ENCODE results near the gene B4GALNT3.

The B4GALNT3 gene

DNA sequence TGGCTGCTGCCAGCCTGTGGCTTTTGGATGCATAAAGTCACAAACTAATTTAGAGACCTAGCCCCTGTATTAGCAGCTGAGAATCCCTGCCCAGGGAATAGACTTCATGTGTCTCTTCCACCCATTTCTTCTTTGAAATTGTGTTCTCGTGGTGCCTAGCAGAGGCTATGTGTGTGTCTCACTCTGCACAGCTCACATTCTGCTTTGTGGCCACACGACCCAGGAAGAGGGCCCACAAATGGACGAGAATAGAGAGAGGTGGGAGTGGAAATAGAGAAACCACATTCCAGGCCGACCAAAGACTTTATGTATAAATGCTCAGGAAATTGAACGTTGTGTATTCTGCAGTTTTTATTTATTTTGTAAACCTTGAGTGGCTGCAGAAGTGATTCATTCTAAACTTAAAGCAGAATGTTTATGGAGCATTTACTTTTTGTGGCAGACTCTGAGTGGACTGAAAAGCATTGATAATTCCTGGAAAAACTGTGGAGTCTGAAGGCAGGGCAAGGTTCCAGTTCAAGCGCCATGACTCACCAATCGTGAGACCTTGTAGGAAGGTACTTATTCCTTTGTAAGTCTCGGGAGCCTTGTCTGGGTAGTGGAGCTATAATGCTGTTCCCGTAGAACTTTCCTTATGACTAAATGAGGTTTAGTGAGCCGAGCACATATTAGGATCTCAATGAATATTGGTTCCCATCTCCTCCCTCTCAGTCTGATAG, 9.1 kb downstream of the B4GALNT3 start:
- DNase-seq, result no peak

DNA sequence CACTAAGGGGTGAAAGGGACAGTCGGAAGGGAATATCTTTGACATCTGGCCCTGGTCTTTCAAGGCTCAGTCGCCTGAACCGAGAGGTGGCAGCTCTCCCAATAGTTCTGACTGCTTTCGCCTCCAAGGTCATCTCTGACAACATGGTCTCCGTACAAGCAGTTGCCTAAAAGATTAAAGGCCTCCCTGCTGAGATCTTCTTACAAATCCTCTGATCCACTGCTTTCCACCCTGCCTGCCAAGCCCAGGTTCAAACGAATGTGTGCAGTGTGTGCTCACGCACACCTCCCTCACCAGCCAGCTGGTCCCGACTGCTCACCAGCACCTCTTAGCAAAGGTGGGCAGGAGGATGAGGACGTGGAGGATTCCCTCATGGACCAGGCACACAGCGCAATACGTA, 10.4 kb downstream of the B4GALNT3 start:
- DNase-seq, result no peak

DNA sequence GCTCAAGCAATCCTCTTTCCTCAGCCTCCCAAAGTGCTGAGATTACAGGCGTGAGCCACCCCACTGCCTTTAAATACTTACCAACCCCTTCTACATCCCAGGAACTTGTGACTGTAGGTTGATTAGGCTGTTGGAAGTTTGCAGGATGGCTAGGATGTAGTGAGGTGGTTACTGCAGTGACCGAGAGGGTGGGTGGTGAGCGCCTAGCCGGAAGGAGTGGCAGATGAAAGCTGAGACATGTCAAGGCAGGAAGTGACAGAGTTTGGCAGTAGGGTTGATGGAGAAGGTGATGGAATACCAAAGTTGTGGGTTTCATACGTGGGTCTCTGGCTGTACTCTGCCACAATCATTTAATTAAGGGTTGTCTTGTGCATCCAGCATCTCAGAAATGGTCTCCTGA, 13.5 kb downstream of the B4GALNT3 start:
- DNase-seq, result no peak

DNA sequence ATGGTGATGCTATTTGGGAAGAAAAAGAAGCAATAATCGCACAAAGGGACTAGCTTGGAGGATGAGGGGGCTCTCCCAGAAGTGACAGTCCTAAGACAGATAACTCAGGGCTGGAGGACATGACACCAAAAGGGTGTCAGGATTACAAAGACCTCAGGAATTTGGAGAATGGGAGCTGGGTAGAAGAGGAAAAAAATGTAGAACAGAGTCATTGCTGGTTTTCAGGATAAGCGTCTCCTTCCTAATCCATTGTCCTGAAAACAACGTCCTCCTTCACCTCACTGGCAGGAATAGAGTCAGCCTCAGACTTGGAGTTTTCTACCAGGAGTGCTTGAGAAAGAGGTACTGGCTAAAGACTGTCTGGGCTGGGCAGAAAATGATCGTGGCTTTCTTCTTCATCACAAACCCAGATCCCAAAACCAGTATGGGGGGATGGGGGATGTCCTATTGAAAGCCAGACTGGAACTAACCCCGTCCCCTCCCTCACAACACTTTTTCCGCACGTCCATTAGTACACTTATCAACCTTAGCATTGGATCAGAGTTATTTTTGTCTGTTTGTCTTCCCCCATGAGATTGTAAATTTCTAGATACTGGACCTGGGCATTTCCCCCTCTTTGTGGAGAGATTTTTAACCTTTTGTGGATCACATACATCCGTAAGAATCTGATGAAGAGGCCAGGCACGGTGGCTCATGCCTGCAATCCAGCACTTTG, 14.3 kb downstream of the B4GALNT3 start:
- DNase-seq, result no peak

DNA sequence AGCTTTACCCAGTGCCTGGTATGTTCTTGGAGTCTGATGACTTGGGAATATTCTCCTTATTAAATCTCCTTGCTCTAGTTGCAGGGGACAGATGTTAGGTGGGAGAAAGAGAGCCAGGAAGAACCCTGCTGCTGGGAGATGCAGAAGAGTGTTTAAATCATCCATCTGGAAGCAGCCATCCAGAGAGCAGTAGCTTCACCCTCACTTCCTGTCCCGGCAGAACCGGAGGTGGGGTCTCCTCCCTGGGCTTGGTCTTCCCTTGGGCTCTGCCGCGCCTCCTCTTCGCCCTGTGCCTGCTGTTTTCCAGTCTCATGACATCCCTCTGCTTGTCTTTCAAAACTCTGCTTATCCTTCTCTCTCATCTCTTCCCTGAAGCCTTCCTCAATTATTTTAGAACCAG, 15.5 kb downstream of the B4GALNT3 start:
- DNase-seq, result no peak

DNA sequence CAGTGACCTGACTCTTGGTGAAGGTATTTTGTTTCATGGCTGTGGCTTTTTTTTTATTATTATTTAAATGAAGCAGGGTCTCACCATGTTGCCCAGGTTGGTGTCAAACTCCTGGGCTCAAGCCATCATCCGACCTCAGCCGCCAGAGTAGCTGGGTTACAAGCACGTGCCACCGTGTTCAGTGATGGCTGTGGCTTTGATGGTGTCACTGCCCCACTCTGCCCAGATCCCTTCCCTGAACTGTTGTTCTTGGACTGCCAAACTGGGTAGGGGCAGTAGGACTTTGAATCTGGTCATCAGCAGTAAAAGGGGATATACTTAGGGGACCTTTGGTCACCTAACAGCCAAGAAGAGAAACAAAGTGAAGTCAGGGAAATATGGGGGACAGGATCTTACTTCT, 19.4 kb downstream of the B4GALNT3 start:
- no peak for DNase-seq

DNA sequence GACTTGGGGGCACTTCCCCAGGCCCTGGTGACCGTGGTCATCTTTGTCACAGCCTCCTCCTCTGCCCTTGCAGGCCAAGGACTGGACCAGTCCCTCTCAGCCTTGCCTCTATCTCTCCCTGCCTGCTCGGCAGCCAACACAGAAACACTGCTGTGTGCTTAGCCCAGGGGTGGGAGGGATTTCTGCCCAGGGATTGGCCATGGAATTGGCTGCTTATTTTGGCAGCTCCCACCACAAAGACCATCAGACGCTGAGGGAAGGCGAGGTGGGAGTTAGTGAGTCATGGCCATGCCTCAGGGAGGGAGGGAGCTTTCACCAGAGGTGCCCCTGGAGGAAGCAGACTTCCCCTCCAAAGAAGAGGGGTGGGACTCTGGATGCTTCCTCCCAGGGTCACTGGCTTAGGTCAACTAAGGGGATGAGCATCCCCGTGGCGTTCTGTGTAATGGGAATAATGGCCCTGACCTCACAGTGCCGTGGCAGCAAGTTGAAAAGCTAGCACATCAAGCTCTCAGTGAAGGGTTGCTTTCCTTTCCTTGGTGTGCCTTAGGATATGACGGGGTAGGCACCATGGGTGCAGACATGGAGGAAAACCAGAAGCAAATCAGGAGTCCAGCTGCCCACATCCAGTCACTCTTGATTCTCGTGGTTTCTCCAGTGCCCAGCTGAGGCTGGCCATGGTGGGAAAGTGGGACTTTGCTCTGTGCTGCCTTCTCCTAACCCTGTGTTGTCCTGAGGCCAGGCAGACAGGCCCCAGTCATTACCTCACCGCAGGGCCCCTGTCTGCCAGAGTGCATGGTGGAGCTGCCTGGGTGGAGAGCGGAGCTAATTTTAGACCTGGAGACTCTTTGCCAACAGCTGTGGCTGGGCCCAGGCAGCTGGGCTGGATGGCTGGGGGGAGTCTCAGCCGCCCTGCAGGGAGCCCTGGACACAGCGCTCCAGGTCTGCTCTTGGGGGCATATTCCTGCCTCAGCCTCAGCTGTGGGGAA, 21.4 kb downstream of the B4GALNT3 start:
- DNase-seq, result no peak

DNA sequence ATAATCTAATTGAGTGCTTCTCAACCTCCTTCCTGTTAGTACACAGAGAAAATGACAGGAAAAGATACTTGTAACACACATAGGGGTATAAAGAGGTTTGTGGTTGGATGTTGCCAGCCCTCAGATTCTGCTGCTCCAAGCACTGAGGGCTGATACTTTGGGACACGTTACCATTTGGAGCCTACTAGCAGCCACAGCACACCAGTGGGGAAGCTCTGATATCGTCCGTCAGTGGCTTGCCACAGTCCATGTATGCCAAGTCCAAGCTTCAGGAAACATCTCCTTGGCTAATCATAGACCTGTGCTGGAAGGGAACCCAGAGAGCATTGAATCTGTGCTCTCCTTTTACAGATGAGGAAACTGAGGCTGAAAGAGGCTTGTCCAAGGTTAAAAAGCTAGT, 22.3 kb downstream of the B4GALNT3 start:
- DNase-seq, result no peak

DNA sequence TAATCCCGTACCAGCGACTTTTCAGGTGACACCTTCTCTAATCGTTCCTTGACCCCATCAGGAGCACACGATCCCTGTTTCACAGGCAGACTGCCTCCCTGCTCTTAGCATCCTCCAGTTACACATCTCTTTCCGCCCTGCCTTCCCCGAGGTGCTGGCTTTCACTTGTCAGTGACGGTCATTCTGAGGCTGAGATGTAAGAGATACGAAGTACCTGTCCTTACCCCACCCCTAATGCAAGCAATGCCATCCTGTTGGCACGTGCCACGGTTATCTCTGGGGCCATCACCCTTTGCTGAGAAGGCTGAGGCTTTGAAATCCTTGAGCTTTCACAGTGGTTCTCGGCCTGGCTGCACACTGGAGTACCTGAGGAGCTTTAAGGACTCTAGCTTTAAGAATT, 24.4 kb downstream of the B4GALNT3 start:
- DNase-seq, result no peak

DNA sequence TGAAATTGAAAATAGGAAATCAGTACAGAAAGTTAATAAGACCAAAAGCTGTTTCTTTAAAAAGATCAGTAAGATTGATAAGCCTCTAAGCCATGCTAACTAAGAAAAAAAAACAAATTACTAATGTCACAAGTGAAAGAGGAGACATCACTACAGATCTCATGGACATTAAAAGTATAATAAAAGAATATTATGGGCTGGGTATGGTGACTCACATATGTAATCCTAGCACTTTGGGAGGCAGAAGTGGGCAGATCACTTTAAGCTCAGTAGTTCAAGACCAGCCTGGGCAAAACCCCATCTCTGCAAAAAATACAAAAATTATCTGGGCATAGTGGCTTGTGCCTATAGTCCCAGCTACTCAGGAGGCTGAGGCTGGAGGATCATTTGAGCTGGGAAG, 30.5 kb downstream of the B4GALNT3 start:
- DNase-seq, result no peak

DNA sequence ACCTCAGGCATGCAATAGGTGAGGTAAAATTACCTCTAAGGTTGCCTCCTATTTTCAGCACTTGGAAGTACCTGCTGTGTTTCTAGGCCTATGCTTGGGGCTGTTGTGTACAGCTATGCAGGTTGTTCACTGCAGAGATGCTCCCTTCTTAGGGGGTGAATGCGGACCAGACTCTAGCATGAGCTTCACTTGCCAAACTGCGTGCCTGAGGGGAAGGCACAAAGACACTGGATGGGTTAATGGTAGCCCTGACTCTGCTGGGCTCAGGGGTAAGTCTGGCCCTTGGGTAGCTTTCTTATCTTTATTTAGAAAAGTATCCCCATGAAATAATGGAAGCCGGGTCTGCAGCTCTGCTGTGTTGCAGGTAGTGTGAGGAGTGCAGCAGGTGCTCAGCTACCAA, 35.7 kb downstream of the B4GALNT3 start:
- no peak for DNase-seq

DNA sequence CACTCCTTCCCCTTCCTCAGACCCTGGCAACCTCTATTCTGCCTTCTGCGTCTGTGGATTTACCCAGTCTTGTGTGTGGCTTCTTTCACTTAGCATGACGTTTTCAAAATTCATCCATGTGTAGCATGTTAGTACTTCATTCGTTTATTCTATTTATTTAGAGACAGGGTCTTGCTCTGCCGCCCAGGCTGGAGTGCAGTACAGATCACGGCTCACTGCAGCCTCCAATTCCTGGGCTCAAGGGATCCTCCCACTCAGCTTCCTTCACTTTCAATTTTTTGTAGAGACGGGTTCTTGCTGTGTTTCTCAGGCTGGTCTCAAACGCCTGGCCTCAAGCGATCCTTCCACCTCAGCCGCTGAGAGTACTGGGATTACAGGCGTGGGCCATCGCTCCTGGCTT, 37.0 kb downstream of the B4GALNT3 start:
- DNase-seq, result no peak

DNA sequence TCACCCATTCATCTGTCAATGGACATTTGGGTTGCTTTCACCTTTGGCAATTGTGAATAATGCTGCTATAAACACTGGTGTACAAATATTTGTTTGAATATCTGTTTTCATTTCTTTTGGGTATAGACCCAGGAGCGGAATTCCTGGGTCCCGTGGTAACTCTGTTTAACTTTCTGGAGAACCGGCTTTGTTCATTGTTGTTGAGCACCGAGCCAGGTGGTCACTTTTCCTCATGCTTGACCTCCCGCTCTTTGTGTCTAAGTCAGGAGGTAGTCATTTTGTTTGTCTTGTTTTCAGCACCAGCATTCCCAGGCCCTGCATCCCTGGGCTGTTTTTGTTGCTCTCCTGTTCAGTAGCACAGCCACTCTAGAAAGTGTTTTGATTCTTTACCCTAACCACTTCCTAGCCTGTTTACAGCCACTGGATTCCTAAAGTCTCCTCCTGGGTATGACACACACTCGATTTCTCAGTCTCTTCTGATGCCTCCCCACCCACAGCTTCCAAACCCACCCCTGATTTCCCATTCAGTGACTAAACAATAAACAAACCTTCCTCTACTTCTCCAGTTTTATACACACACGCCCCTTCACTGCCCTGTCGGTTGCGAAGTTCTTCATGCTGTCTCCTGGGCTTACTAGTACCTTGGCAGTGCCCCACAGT, 37.9 kb downstream of the B4GALNT3 start:
- DNase-seq, result no peak

DNA sequence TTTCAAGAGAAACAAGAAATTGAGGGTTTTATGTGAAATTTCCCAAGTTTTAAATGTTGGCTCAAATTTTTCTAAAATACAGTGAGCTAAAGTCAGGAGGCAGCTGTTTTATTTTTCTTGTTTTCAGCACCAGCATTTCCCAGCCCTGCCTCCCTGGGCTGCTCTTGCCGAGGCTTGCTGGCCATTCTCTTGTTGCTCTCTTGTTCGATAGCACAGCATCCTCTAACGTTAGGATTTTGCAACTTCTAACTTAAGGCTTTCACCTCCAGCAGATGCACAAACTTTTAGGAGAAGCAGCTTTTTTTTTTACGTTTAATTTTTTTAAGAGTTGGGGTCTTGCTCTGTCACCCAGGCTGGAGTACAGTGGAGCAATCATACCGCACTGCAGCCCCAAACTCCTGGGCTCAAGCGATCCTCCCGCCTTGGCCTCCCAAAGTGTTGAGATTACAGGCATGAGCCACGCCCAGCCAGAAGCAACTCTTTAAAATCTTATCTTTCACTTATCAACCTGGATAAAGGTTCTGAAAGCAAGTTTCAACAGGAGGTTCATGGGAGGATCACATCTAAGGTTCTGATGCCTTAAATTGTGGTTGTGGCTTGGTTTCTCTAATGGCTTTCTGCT, 40.2 kb downstream of the B4GALNT3 start:
- no peak for DNase-seq

DNA sequence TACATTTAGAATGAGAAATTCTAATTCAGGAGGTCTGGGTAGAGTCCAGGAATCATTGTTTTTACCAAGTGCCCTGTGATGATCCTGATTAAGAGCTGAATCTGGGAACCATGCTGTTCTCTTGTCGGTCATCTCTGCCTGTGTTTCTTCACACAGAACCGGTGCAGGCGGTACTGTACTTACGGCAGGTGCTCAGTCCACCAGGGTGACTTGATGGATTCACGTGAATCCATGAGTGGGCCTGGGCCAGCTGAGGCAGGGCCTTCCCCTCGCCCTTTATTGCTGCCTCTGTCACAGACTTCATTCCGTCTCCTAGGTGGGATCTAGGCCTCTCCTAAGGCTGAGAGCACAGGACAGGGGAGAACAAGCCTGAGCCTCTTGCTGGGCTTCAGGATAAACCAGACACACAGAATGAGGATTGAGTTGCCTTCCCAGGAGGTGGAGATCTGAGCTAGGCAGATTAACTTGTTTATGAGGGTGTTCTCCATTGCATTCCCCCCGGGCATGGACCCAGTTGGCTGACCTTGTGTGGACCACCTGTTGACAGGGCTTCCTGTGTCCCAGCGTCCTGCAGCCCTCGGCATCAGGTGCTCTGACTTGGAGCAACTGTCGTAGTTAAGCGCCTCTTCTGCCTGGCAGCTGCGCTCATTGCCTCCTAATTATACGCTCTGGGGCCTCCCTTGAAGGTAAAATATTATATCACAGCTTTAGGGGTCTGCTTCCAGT, 42.1 kb downstream of the B4GALNT3 start:
- DNase-seq, result no peak

DNA sequence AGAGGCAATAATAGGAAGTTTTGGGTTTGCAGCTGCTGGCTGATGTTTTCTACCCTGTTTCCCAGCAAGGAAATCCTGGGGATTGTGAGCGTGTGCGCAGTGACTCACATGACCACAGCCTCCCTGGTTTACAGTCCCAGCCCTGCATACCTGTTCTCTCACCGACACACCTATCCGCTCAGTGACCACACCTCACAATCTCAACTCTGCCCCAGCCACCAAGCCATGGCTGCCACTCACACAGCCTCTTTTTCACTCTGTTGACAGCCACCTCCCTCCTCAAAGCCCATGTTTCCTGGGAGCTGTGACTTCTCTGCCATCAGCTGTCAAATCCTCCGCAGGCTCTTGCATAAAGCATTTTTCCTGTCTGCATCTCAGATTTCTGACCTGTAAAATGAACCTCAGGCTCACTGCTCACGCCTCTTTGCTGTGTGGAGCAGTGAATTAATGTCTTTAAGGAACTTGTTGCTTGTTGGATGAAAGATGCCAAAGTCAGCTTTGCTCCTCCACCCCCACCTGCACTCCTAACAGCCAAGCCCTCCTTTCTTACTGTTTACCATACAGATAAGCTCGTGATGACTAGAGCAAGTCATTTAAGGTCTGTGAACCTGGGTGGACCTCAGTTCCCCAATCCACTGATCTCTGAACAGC, 43.5 kb downstream of the B4GALNT3 start:
- no peak for DNase-seq

DNA sequence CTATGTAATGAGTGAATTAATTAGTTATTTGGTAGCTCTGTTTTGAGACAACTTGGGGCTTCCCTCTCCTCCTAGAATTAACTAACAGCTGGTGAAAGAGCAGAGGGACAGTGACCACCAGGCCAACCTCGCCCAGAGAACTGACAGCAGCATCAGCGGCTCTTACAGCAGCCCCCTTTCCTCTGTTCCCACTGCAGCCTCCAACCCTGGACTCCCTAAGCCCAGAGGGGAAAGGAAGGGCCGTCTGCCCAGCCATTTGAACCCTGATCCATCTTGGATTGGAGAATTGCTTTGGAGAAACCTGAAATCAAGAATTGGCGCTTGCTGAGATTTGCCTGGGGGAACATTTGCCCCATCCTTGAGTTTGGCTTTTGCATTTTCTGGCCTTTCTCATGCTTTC, 45.5 kb downstream of the B4GALNT3 start:
- no peak for DNase-seq

DNA sequence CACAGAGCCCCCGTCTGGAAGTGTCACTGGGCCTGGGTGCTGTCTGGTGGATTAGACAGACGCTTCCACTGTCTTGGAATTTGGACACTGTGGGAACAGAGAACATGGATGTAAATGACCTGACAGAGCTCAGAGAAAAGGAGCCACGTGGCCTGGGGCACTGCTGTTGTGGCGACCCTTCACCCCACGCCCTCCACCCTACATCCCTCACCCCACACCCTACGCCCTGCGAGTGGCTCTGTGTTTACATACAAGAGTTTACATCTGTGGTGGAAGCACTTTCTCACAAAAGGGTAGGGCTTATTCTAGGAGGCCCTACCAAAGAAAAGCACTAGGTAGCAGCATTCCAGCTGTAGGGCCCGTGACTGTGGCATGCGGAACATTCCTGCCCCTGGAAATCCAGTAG, 47.7 kb downstream of the B4GALNT3 start:
- no peak for DNase-seq

DNA sequence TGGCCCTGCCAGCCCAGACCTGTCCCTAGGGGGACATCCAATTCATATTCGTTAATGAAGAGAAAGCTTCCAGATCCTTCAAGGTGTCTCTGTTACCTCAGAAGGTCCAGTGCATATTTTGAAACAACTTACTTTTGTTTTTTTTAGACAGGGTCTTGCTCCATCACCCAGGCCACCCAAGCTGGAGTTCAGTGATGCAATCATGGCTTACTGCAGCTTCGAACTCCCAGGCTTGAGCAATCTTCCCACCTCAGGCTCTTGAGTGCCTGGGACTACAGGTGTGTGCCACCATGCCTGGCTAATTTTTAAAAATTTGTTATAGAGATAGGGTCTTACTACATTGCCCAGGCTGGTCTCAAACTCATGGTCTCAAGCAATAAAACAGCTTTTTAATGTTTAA, 48.4 kb downstream of the B4GALNT3 start:
- DNase-seq, result no peak

DNA sequence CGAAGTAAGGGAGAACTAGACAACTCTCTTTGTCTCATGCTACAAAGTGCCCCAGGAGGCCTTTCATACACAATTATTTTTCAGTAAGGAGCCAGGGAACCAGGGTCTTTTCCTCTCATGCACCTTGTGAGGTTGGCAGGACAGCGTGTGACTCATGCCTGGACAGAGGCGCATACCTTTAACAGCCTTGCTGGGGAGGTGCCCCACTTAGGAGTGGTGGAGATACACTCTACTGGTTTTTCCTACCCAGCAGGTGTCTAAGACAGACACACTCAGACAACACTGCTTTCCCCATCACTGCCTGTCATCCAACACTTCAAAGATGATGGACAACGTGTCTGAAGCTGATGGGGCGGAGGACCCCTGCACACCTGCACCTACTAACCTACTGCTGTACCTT, 49.1 kb downstream of the B4GALNT3 start:
- no peak for DNase-seq

DNA sequence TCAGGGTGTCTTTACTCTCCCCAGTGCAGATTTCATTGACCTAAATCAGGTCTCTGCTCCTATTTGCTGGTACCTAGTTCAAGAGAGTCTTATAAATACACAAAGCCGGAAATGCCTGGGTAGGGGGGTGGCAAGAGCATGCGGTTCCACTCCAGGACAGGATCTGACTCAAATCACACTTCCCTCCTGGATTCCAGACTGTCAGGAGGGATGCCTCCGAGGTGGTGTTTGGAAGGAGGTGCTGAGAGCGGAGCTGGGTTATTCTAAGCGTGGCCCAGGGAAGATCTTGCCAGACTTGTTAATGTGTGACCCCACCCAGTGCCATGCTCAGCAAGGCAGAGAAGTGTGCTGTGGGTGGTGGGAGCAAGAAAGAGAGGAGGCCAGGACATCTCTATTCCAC, 49.8 kb downstream of the B4GALNT3 start:
- DNase-seq, result no peak
